HG02884 (cell line): ENCODE data around the gene CFAP20.
A peak's percentile ranks its signal among the peaks of the same experiment; 100 is the strongest.

Experiments
- ATAC-seq: cut with Tn5 transposase; IDR thresholded peaks from one replicate; pipeline ENCODE4 v1.9.1; 2021; ENCODE audit warnings: mild to moderate bottlenecking, moderate library complexity; ENCODE audit not compliant: unreplicated experiment

The CFAP20 gene

DNA sequence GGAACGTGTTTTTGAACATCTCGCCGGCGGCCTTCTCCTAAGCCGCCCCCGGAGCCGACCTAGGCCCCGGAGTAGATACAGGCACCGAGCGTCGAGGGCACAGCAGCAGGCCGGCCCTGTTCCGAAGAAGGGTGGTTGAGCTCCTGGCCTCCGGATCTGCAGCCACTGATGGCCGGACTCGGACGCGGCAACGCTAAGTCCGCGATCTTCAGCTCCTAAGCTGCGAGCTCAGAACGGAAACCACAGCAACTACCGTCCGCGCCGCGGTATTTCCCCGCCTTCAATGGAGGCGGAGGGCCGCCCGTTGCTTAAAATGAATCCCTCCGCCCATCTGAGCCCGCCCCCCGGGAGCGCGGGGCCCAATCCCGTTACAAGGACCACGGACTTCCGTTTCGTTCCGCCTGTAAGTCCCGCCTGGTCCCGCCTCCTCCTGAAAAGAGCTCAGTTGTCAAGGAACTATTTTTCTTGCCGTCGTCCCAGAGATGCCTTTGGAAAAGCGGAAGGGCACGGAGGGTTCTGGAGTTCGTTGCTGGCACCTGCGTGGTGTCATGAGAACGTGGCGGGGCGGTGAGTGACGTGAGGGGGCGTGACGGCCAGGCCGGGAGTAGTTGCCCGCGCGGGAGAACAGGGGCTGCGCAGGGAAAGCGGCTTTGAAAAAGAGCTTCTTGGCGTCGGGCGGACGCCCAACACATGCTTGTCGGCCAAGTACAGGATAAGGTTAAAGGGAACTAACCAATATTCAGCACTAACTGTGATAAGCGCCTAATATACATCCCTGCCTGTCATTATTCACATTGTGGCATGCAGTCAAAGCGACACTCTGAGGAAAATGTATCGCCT, at the start of gene CFAP20:
Gene CFAP20 (minus strand): TSS at position 285 of the 840 bp plus-strand sequence. CDS start 266 bp downstream, at position 19.
- peak; percentile 82 for ATAC-seq

DNA sequence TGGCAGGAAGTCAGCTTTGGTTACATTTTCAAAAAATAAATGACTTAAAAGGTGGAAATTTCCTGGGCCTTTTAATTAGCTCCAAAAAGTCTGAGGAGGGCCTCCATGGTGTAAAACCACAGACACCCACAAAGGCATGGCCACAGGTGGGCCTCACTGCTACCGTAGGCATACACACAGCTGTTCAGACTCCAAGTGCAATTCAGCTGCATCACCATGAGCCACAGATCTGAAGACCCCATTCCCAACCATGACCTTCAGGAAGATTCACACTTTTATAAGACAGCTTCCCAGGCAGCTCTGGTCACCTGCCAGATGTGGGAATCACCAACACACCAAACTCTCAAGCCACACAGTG, 48.2 kb upstream of the CFAP20 start:
- no peak for ATAC-seq

DNA sequence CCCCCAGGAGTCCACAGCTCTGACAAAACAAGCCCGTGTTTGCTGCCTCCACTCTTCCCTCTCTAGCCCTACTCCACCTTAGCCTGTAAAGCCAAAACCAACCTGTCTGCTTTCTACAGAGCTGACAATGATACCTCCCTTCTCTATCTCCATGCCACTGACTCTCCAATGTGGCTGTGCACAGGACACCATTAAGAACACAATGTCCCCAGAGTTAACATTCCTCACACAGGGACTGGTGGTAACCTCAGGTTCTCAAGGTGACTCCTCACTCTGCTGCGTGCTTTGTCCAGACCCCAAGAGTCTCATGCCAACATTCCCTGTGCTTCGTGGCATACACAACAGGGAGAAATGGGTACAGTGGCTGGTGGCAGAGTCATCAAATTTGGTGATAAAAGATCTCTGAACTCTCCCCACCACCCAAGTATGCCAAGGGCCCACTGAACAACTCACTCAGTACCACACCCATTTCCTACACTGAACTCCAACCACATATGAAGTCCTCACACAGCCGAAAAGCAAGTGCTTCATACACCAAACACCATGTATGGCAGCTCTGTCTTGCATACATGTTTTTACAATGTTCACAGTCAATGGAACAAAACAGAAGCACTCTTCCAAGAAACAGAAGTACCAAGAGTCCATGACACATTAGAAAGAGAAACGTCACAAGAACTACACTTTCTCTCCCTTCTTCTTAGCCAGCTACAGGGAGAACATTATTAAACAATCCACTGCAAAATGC, 47.6 kb upstream of the CFAP20 start:
- ATAC-seq = no peak

DNA sequence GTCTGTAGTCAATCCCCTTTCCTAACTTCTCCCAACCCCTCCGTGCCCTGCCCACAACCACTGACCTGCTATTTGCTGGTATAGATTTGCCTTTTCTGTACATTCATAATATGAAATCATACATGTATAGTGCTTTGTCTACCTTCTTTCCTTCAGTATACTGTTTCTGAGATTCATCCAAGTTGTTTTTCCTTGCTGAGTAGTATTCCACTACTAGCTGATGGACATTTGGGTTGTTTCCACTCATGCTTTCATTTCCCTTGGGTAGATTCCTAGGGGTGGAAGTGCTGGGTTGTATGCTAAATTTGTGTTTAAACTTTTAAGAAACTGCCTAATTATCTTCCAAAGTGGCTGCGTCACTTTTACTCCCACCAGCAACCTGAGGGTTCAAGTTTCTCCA, 41.0 kb upstream of the CFAP20 start:
- ATAC-seq = no peak

DNA sequence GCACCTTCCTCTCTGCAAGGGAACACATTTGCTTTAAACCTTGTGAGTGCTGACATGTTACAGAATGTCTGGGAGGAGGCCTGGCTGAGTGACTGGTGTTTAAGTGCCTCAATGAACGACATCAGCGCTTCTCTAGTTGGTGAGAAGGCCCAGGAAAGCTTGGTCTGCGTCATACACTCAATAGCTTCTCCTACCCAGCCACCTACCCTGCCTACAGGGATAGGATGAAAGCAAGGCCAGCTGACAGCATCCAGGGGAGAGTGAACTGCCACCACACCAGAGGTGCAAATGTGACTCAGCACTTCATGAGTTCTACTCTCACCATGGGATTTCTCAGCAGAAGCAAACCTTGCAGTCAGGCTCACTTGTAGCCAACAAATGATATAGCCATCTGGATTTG, 31.7 kb upstream of the CFAP20 start:
- no peak for ATAC-seq

DNA sequence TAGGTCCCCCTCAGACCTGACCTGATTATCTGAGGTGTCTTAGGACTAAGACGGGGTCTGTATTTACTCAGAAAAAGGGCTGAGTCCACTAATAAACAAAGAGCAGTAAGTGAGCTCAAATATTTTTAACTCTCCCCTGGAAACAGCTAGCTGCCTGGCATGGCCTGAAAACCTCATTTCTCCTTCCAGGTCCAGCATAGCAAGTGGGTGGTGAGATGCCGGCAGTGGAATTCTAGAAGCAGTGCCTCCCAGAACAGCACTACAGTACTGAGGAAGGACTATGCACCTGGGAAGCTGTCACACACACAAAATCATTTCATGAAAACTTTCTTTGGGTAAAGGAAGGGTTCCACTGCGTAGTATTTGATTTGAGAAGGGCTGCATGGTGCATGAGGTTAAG, 29.5 kb upstream of the CFAP20 start:
- ATAC-seq = no peak

DNA sequence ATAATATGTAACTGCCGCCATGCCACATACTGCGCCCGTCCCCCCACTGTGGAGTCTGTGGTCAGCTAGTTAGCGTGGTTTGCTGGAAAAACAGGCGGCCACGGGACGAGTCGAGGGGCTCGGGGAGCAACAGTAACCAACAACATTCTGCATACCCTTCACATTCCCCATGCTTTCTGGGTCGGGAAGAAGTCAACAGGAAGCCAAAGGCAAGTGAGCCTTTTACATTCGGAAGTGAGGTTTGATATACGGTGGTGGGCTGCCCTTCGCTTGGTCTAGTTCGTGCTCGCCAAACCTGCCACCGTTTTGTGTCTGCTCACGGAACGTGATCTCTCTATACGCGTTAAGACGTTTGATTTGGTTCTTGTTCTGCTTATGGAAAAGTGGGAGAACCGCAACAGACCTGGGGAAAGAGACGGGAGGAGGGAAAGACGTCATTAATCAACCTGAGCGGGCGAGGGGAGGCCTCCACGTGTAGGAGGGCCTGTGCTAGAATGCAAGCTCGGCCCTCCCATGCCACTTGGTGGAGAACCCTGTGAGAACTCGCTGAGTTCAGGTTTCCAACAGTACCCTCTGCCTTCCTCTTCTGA, 28.9 kb upstream of the CFAP20 start:
- ATAC-seq = no peak

DNA sequence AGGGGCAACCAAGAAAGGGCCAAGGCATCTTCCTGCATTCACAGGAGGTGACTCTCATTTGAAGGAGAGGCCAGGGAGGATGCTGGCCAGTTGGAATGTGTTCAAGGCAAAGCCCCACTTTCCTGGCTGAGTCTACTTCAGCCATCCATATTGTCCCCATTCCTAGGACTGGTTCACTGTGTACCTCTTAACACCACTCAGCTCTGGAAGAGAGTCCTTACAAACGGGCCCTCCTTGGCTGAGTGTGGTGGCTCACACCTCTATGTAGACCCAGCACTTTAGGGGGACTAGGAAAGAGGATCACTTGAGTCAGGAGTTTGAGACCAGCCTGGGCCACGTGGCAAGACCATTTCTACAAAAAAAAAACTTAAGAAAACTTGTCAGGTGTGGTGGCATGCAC, 28.1 kb upstream of the CFAP20 start:
- no peak for ATAC-seq

DNA sequence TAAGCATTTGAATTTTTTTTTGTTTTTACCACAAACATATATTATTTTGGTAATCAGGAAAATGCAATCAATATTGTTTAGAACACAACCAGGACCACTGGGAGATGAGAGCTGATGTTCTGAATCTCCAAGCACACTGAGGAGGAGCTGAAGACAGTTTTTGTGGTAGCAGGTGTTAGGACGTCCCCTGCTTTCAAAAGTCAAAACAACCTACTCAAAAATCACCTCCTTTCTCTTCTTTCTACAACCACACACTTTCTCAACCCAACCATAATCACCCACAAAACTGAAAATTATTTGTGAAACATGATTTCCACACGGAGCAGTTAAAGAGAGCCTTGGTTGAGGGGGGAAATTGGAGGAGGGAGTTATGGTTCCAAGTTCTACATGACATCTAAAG, 26.7 kb upstream of the CFAP20 start:
- no peak for ATAC-seq

DNA sequence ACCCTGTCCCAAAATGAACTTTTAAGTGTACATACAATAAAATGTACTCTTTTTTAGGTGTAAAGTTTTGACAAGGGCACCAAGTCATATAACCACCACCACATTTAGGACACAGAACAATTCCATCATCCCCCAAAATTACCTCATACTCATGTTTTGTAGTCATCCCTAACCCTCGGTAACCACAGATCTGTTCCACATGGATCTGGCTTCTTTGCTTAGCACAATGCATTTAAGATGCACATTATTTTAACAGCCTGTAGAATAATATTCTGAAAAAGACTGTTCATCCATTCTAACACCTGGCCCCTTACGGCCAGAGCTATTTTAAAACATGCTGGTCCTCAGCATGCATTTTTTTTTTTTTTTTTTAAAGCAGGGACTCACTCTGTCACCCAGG, 25.2 kb upstream of the CFAP20 start:
- ATAC-seq = no peak

DNA sequence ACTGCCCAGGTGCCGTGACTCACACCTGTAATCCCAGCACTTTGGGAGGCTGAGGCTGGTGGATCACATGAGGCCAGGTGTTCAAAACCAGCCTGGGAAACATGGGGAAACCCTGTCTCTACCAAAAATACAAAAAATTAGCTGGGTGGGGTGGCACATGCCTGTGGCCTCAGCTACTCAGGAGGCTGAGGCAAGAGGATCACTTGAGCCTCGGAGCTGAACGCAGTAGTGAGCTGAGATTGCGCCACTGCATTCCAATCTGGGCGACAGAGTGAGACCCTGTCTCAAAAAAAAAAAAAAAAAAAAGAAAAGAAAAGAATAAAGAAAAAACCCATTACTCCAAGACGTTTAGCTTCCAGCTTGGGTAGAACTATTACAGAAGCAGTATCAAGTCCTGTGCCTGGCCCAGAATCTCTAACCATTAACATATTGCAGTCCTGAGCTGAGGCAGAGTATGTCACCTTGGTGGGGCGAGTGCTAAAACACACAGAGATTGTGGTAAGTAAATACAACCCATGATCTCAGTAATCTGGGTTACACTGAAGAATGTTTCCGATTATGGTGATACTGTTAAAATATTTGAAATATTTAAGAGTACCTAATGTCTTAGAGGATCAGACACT, 23.2 kb upstream of the CFAP20 start:
- no peak for ATAC-seq

DNA sequence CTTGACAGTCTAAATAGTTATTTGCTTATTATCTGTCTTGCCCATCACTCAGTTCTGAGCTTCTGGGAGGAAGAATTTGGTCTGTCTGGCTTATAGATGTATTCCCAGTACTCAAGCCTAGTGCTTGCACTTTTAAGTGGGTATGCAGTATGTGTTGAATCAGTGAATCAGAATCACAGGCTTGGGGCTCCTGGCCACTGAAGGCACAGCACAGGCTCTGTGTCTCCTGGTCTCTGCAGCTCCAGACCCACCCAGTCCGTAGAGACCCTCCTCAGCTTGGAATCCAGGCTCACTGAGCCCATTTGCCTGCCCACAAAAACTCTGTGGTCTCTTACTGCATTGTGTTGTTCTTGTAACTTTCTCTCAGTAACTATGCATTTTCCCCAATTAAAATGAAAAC, 19.3 kb upstream of the CFAP20 start:
- no peak for ATAC-seq

DNA sequence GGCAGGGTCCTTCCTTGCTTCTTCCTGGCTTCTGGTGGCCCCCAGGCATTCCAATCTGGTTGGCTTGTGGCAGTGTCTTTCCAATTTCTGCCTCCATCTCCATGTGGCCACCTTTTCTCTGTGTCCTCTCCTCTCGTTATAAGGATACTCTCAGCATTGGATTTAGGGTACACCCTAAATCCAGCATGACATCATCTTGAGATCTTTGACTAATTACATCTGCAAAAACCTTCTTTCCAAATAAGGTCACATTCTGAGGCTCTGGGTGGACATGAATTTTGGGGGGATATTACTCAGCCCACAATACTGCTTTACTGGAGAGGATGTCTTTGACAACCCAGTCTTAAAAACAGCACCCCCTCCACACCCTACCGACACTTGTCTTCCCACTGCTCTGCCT, 18.9 kb upstream of the CFAP20 start:
- ATAC-seq = no peak

DNA sequence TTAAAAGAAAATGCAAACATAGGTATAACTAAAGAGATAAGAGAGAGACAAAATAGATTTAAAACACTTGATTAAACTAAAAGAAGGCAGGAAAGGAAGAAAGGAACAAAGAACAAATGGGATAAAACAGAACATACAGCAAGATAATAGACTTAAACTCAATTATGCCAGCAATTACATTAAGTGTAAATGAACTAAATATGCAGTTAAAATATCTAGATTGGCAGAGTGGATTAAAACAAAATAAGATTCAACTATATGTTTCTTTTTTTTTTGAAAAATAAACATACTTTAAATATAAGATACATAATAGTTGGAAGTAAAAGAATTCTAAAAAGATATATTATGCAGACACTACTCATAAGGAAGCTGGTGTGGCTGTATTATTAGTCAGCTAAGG, 9.7 kb upstream of the CFAP20 start:
- no peak for ATAC-seq

DNA sequence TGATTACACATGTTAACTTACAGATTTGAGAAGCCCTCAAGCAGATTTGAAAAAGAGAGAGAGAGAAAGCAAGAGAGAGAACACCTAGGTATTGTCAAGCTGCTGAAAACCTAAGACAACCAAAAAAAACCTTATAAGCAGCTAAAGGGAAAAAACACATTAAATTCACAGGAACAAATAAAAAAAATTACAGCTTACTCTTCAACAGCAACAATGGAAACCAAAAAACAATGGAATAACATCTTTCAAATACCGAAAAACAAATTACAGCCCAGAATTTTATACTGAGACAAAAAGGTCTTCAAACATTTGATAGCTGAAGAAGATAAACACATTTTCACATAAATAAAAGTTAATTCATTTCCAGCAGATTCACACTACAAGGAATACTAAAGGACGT, 8.4 kb upstream of the CFAP20 start:
- no peak for ATAC-seq

DNA sequence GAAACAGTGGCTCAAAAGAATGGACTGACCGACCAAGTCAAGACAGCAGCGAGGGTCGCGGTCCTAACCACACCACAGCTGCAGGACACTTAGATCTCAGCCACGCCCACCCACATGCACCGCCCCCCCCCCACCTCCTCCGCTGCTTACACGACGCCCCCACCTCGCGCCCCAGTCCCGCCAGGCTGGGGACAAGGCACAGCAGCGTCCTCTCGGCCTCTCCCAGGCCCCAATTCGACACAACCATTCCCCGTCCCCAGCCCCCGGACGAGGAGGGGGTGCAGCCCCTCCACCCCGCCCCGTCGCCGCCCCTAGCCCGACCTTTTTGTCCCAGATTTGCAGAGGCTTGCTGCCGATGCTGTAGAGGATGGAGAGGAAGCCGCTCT, 477 bp downstream of the CFAP20 start:
- ATAC-seq = peak; percentile 3

DNA sequence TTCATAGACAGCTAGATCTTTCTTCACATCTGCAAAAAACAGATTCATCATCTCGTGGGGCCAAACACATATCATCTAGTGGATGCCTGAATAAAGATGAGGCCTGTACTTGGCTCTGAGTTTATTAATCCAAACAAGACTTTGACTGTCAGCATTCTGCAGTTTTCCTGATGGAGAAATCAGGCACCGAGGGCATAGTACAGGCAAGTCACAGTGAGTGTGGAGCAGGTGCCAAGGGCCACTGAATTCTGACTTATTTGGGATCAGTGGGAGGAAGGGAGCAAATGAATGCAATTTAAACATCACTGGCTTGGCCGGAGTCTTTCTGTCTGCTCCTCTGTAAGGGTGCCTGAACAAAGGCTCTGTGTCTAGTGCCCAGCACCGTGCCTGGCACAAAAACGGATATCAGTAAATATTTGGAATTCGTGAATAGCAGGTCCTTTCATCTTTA, 975 bp downstream of the CFAP20 start:
- ATAC-seq = no peak

DNA sequence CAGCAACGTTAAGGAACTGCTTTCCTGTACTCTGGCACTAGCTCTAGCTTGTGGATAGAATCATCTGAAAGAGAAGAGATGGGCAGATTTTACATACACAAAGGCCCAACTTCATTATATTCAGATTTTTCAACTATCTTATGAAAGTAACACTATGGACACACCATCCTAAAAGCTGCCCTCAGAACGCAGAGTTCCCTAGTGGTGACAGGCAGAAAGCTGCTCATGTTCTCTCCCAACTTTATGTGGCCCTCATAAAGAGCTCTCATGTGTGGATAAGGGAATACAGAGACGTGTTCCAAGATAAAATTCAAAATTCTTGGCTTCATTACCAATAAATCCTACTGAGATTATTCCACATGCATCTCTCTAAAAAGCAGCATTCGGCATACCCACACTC, 1.5 kb downstream of the CFAP20 start:
- no peak for ATAC-seq

DNA sequence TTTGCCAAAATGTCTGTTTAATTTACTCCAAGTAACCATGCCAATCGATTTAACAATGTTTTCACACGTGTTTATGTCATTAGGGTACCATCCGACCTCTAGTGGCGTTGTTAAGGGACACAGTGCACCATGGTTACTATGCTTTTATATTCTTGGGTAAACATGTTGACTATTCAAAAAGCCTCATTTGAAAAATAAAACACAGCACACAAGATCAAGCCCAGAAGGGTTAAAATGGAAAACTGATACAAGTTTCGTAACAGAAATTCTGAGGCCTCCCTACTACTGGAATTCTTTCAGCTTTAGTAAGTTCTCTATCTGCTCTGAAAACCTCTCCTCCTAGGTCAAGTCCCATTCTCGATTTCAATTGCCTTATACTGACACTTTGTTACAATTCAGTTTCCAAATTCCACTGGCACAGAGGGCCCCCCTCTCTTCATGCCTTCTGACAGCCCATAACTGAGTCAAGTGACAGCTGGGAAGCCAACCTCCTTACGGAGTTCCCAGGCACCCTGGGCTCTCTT, 2.1 kb downstream of the CFAP20 start:
- ATAC-seq = no peak

DNA sequence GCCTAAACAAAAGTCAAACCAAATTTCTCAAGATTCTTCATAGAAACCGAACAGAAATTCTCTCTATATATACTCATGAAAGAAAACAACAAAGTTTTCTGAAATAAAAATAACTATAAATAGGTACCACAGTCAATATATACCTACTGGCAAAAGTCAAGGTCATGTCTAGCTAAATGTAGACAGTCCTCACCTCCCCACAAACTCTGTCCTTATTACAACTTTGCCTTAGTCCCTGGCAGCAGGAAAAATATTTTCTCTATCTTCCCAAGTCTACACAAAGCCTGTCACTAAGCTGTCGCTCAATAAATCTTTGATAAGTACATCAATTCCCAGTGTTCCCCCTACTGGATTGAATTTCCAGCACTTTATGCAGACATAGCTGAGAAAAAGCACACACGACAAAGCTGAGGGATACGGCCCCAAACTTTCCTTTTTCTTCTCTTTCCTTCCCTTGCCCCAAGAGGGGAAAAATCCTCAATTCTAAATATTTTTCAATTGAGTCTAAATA, 2.7 kb downstream of the CFAP20 start:
- no peak for ATAC-seq

DNA sequence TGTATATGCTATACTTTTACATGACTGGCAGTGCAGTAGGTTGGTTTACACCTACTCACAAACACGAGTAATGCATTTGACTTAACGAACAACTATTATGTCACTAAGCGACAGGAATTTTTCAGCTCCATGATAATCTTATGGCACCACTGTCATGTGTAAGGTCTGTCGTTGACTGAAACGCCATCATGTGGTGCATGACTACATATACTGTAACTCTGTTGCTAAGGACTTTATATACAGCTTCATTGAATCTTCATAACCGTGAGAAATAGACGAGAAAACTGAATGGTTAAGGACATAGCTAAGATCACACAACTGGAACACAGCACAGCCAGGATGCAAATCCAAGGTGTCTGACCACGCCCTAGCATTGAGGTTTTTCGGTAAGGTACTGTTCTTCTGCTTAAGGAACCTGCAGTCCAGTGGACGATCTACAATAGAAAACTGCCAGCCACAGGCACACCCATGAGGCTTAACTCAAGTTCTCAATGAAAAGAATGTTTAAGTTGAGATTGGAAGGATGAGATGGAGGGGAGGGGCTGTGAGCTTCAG, 3.3 kb downstream of the CFAP20 start:
- no peak for ATAC-seq
